CD14-positive monocyte (primary cell): ENCODE results near the gene IGF1R. TPM values are rescaled to one million over a fixed set of nuclear protein-coding genes. Genes with fewer than 3 reads are reported as not detected.

Experiments
- DNase-seq, 3 donors: peaks; one replicate each; pipeline ENCODE4 v3.0.0-alpha.2; 2011 to 2022
- H2AFZ ChIP-seq: 2 replicates; pipeline ENCODE4 v1.6.0; 2012; ENCODE audit warnings: mild to moderate bottlenecking, low read depth, low read length, inconsistent platforms; ENCODE audit not compliant: insufficient read depth, poor library complexity, severe bottlenecking
- H3K27ac ChIP-seq, 2 donors: 1 replicate in 1 of 2; 2 replicates in 1 of 2; pipeline ENCODE4 v1.5.1; 2012 to 2013; ENCODE audit warnings: low read length in 2 of 2, control low read depth in 1 of 2, inconsistent platforms in 1 of 2, low read depth in 1 of 2, mild to moderate bottlenecking in 1 of 2
- H3K27me3 ChIP-seq, 2 donors: one replicate each; pipeline versions ENCODE4 v1.6.0 to v1.6.1; 2011 to 2013; ENCODE audit warnings: low read length in 2 of 2; ENCODE audit not compliant: control insufficient read depth in 2 of 2, insufficient read depth in 2 of 2
- H3K36me3 ChIP-seq, 2 donors: replicated peaks in 1 of 2; 1 replicate in 1 of 2; 2 replicates in 1 of 2; pipeline versions ENCODE4 v1.5.1 to v1.6.1; 2012 to 2013; ENCODE audit warnings: low read length in 2 of 2, control low read depth in 1 of 2, inconsistent platforms in 1 of 2, mild to moderate bottlenecking in 1 of 2; ENCODE audit not compliant: insufficient read depth in 2 of 2, control insufficient read depth in 1 of 2
- H3K4me1 ChIP-seq, 2 donors: 1 replicate in 1 of 2; 2 replicates in 1 of 2; pipeline versions ENCODE4 v1.5.1 to v1.6.1; 2012 to 2013; ENCODE audit warnings: low read length in 2 of 2, control low read depth in 1 of 2, inconsistent platforms in 1 of 2, mild to moderate bottlenecking in 1 of 2, moderate library complexity in 1 of 2; ENCODE audit not compliant: insufficient read depth in 2 of 2, control insufficient read depth in 1 of 2
- H3K4me2 ChIP-seq: replicated peaks from 2 replicates; pipeline ENCODE3; 2012; ENCODE audit warnings: low read length, moderate library complexity, mild to moderate bottlenecking; ENCODE audit not compliant: poor library complexity, severe bottlenecking; ENCODE audit errors: extremely low read depth
- H3K4me3 ChIP-seq, 3 experiments: fragments of 200-600 bp in 1 of 3; sonication (generic) in 1 of 3; replicated peaks in 1 of 3; 1 replicate in 2 of 3; 2 replicates in 1 of 3; pipeline ENCODE4 v1.5.1; 2011 to 2013; ENCODE audit warnings: low read length in 3 of 3, mild to moderate bottlenecking in 3 of 3, control low read depth in 2 of 3, low read depth in 2 of 3, inconsistent platforms in 1 of 3, moderate library complexity in 1 of 3
- H3K79me2 ChIP-seq: 2 replicates; pipeline ENCODE4 v1.6.0; 2012; ENCODE audit warnings: mild to moderate bottlenecking, control low read depth, inconsistent platforms, low read length, moderate library complexity; ENCODE audit not compliant: insufficient read depth
- H3K9ac ChIP-seq: 2 replicates; pipeline ENCODE4 v1.6.0; 2017; ENCODE audit warnings: low read length, mild to moderate bottlenecking; ENCODE audit not compliant: insufficient read depth, poor library complexity, severe bottlenecking
- H3K9me3 ChIP-seq, 2 donors: replicated peaks in 1 of 2; 1 replicate in 1 of 2; 2 replicates in 1 of 2; pipeline versions ENCODE4 v1.5.1 to v1.6.1; 2012 to 2013; ENCODE audit warnings: low read length in 2 of 2, control low read depth in 1 of 2; ENCODE audit not compliant: control insufficient read depth in 1 of 2, insufficient read depth in 1 of 2
- H4K20me1 ChIP-seq: 2 replicates; pipeline ENCODE4 v1.6.0; 2012; ENCODE audit warnings: mild to moderate bottlenecking, low read length, control low read depth, moderate library complexity; ENCODE audit not compliant: insufficient read depth
- H3K27ac Mint-ChIP-seq, 7 donors: one replicate each; pipeline ENCODE4 v1.8.0; 2020; ENCODE audit warnings: mild to moderate bottlenecking in 7 of 7, mixed read lengths in 7 of 7, moderate library complexity in 6 of 7, inconsistent platforms in 2 of 7
- H3K27me3 Mint-ChIP-seq, 3 donors: one replicate each; pipeline ENCODE4 v1.8.0; 2021 to 2022; ENCODE audit warnings: low read depth in 3 of 3, mild to moderate bottlenecking in 3 of 3, mixed read lengths in 3 of 3, moderate library complexity in 3 of 3, inconsistent platforms in 1 of 3
- H3K36me3 Mint-ChIP-seq, 2 donors: one replicate each; pipeline ENCODE4 v1.8.0; 2020; ENCODE audit warnings: mixed read lengths in 2 of 2, inconsistent platforms in 1 of 2, mild to moderate bottlenecking in 1 of 2
- H3K4me1 Mint-ChIP-seq: one replicate; pipeline ENCODE4 v1.8.0; 2020; ENCODE audit warnings: mild to moderate bottlenecking, mixed read lengths
- H3K4me3 Mint-ChIP-seq, 2 donors: one replicate each; pipeline ENCODE4 v1.8.0; 2020; ENCODE audit warnings: mild to moderate bottlenecking in 2 of 2, mixed read lengths in 2 of 2, moderate library complexity in 1 of 2
- H3K9me3 Mint-ChIP-seq, 7 donors: one replicate each; pipeline ENCODE4 v1.8.0; 2020 to 2022; ENCODE audit warnings: mixed read lengths in 7 of 7, mild to moderate bottlenecking in 6 of 7, moderate library complexity in 6 of 7, inconsistent platforms in 2 of 7
- CTCF ChIP-seq: fragments of 200-600 bp; IDR thresholded peaks from one replicate; pipeline ENCODE4 v1.8.0; 2022; ENCODE audit warnings: antibody characterized with exemption, mild to moderate bottlenecking
- WGBS: methylation state at CpG from one replicate; pipeline ENCODE4 v1.1.5; 2013; ENCODE audit warnings: missing lambda C conversion rate; ENCODE audit not compliant: insufficient coverage; 5-methylcytosine and 5-hydroxymethylcytosine counted together
- intact Hi-C, 2 donors: fragments of 100-400 bp; cut with micrococcal nuclease; formaldehyde crosslinking; loops; one replicate each; pipeline versions ENCODE4 v1.15.0 to v1.15.1; 2023
- polyA plus RNA-seq, 3 donors: library from polyadenylated mRNA; depleted of rRNA in 1 of 3; unstranded in 2 of 3; stranded (reverse) in 1 of 3; fragments of 300-500 nt in 2 of 3; fragments of >200 nt in 1 of 3; fragmentation: Illumina TruSeq in 2 of 3; gene quantifications; 1 replicate in 2 of 3; 2 replicates in 1 of 3; pipeline ENCODE4 v1.2.3, GENCODE V29; 2012 to 2021

The IGF1R gene
- polyA plus RNA-seq, 3 donors: 0.35 to 4.9 (median 0.67) TPM

GRCh38 chr15:98924401-98925049, 276.2 kb downstream of the IGF1R start:
- no peaks in the 10 kb centered on the region for H3K9me3 ChIP-seq
- no peaks in the 10 kb centered on the region for H4K20me1 ChIP-seq
- Mint-ChIP-seq H3K27ac (peak overlapping the region in 2 of 7 donors; percentile 11 to 19), H3K27me3 (peaks cover 0 to 2% (median 1%) of the 10 kb centered on the region in 3 donors), H3K4me1 (peaks cover 16% of the 10 kb centered on the region), H3K36me3 (peaks cover 66 to 78% of the 10 kb centered on the region in 2 donors), H3K4me3 (no peak overlapping the region), H3K9me3 (peaks cover 0 to 7% (median 0%) of the 10 kb centered on the region in 7 donors)
- H3K79me2 ChIP-seq: no peaks in the 10 kb centered on the region
- no peaks in the 10 kb centered on the region for H3K27me3 ChIP-seq
- peaks cover 0 to 6% of the 10 kb centered on the region in 2 donors for H3K4me1 ChIP-seq
- no peak overlapping the region for H3K4me3 ChIP-seq
- H3K36me3 ChIP-seq: peaks cover 40 to 81% of the 10 kb centered on the region in 2 donors
- H2AFZ ChIP-seq: no peak overlapping the region
- no peak overlapping the region for H3K27ac ChIP-seq
- no peak overlapping the region for H3K9ac ChIP-seq
- no peak overlapping the region for H3K4me2 ChIP-seq
- WGBS: 97% methylated on average over 10 of the region's 11 CpGs
- intact Hi-C loops: no loop called here
- TF ChIP-seq CTCF: no peak
- no peak for DNase-seq

GRCh38 chr15:98926236-98926635, 277.9 kb downstream of the IGF1R start:
- no peaks in the 10 kb centered on the region for H3K79me2 ChIP-seq
- no peaks in the 10 kb centered on the region for H4K20me1 ChIP-seq
- no peak overlapping the region for H3K27ac ChIP-seq
- 100% methylated on average over 1 of the region's 1 CpG for WGBS
- Mint-ChIP-seq H3K27ac (no peak overlapping the region), H3K4me3 (no peak overlapping the region), H3K36me3 (peaks cover 71 to 79% of the 10 kb centered on the region in 2 donors), H3K9me3 (no peaks in the 10 kb centered on the region), H3K27me3 (peaks cover 0 to 2% (median 0%) of the 10 kb centered on the region in 3 donors), H3K4me1 (peaks cover 10% of the 10 kb centered on the region)
- H3K4me3 ChIP-seq: no peak overlapping the region
- H3K9ac ChIP-seq: no peak overlapping the region
- H3K4me2 ChIP-seq: no peak overlapping the region
- intact Hi-C loops: no loop called here
- H2AFZ ChIP-seq: no peak overlapping the region
- peaks cover 47 to 85% of the 10 kb centered on the region in 2 donors for H3K36me3 ChIP-seq
- DNase-seq: no peak
- no peaks in the 10 kb centered on the region for H3K4me1 ChIP-seq
- no peaks in the 10 kb centered on the region for H3K9me3 ChIP-seq
- H3K27me3 ChIP-seq: no peaks in the 10 kb centered on the region
- TF ChIP-seq CTCF: no peak
